K562 (cell line): ENCODE measurements around the gene IRAK2. TPM values are rescaled to one million over a fixed set of nuclear protein-coding genes. Genes with fewer than 3 reads are reported as not detected.
"Not testable (repeated sequence)": the region's sequence is repeated elsewhere in the genome, so short reads cannot be mapped to it uniquely, and the experiment has no call there.

ENCODE experiments used
- ATAC-seq: fragments of 200-7000 bp; cut with Tn5 transposase; 3 replicates; pipeline ENCODE4 v1.9.1; 2020; ENCODE audit warnings: moderate library complexity
- BruUV-seq: library from RNA; stranded (reverse); fragments of 400-500 nt; replicated peaks from 2 replicates; lab custom pipeline; 2021; lab: Mats Ljungman, UMichigan
- CTCF ChIA-PET: fragments of 300-600 bp; formaldehyde crosslinking; extraction: SDS; loops from one replicate; lab custom pipeline; 2021; ENCODE audit warnings: low intra/inter-chr PET ratio; lab: Yijun Ruan, JAX
- POLR2A ChIA-PET: fragments of 300-600, 350-650 bp; sonication (Branson Sonifier 250); formaldehyde crosslinking; extraction: SDS; loops from one replicate; lab custom pipeline; 2021; ENCODE audit warnings: antibody characterized with exemption, inconsistent platforms; lab: Yijun Ruan, JAX
- DNase-seq, 4 experiments: peaks; one replicate each; pipeline versions ENCODE4 v3.0.0 to v3.0.0-alpha.2; 2011 to 2018; ENCODE audit warnings: low spot score in 3 of 4, mixed read lengths in 3 of 4; ENCODE audit errors: extremely low read depth in 1 of 4
- FAIRE-seq: peaks from 2 replicates; lab custom pipeline; 2011; peaks lifted over from hg19 to GRCh38; lab: Jason Lieb, UNC
- H2AFZ ChIP-seq: 2 replicates; pipeline ENCODE4 v1.6.0; 2011; ENCODE audit warnings: low read depth, low read length, control low read depth, inconsistent platforms
- H3K27ac ChIP-seq: fragments of 200-600 bp; 3 replicates; pipeline ENCODE4 v1.8.0; 2011; ENCODE audit warnings: low read depth, mild to moderate bottlenecking, control low read depth, inconsistent platforms, low read length, moderate library complexity, mixed read lengths; ENCODE audit errors: extremely low read depth
- H3K27me3 ChIP-seq, 2 experiments: fragments of 300-600 bp in 1 of 2; 2 replicates in 1 of 2; 3 replicates in 1 of 2; pipeline versions ENCODE4 v1.6.0 to v1.8.0; 2011; ENCODE audit warnings: inconsistent platforms in 2 of 2, low read length in 2 of 2, mild to moderate bottlenecking in 1 of 2, mixed read lengths in 1 of 2, moderate library complexity in 1 of 2; ENCODE audit not compliant: control insufficient read depth in 2 of 2, insufficient read depth in 2 of 2
- H3K36me3 ChIP-seq: fragments of 300-600 bp; 3 replicates; pipeline ENCODE4 v1.8.0; 2011; ENCODE audit warnings: mild to moderate bottlenecking, low read length, inconsistent platforms; ENCODE audit not compliant: control insufficient read depth, insufficient read depth
- H3K4me1 ChIP-seq, 2 experiments: fragments of 200-600 bp in 1 of 2; replicated peaks in 1 of 2; 2 replicates in 1 of 2; 3 replicates in 1 of 2; pipeline versions ENCODE4 v1.5.1 to v1.8.0; 2011; ENCODE audit warnings: inconsistent platforms in 2 of 2, low read length in 2 of 2, mild to moderate bottlenecking in 1 of 2, mixed read lengths in 1 of 2, moderate library complexity in 1 of 2; ENCODE audit not compliant: control insufficient read depth in 2 of 2, insufficient read depth in 2 of 2
- H3K4me2 ChIP-seq: 2 replicates; pipeline ENCODE4 v1.6.1; 2011; ENCODE audit warnings: low read length, control low read depth, inconsistent platforms, mixed read lengths; ENCODE audit not compliant: insufficient read depth
- H3K4me3 ChIP-seq: fragments of 200-600 bp; sonication (generic), shearing (Covaris generic); 2 replicates; pipeline ENCODE4 v1.5.1; 2016; ENCODE audit warnings: control low read depth, inconsistent platforms
- H3K79me2 ChIP-seq: fragments of 200-600 bp; 3 replicates; pipeline ENCODE4 v1.8.0; 2011; ENCODE audit warnings: low read length, inconsistent platforms; ENCODE audit not compliant: control insufficient read depth, insufficient read depth
- H3K9ac ChIP-seq, 2 experiments: 2 replicates each; pipeline versions ENCODE4 v1.6.0 to v1.6.1; 2011; ENCODE audit warnings: low read depth in 2 of 2, low read length in 2 of 2, control low read depth in 1 of 2, inconsistent platforms in 1 of 2, mild to moderate bottlenecking in 1 of 2, mixed read lengths in 1 of 2; ENCODE audit not compliant: insufficient read depth in 1 of 2
- H3K9me1 ChIP-seq: one replicate; pipeline ENCODE4 v1.6.0; 2011; ENCODE audit warnings: inconsistent platforms, mild to moderate bottlenecking, low read length, moderate library complexity; ENCODE audit not compliant: control insufficient read depth, insufficient read depth
- H3K9me3 ChIP-seq: replicated peaks from 2 replicates; pipeline ENCODE4 v1.5.1; 2011; ENCODE audit warnings: low read depth, low read length, inconsistent platforms; ENCODE audit not compliant: control insufficient read depth, insufficient read depth
- H4K20me1 ChIP-seq: replicated peaks from 2 replicates; pipeline ENCODE4 v1.6.1; 2011; ENCODE audit warnings: low read length, inconsistent platforms, mixed read lengths; ENCODE audit not compliant: control insufficient read depth, insufficient read depth
- ADNP ChIP-seq: fragments of 200-800 bp; sonication (Bioruptor generic); IDR thresholded peaks from 2 replicates; pipeline ENCODE4 v1.6.1; 2016; ENCODE audit warnings: missing genetic modification characterization, missing compliant biosample characterization
- CBFA2T2 ChIP-seq: fragments of 450-650 bp; conservative IDR thresholded peaks from 2 replicates; pipeline ENCODE4 v1.6.1; 2017; ENCODE audit warnings: mild to moderate bottlenecking
- CBFA2T3 ChIP-seq: fragments of 450-650 bp; IDR thresholded peaks from 2 replicates; pipeline ENCODE4 v1.6.1; 2017
- CBX3 ChIP-seq, 2 experiments: IDR thresholded peaks; 1 replicate in 1 of 2; 2 replicates in 1 of 2; pipeline ENCODE4 v1.6.1; 2012; ENCODE audit warnings: inconsistent platforms in 2 of 2, low read length in 2 of 2, borderline replicate concordance in 1 of 2, control low read depth in 1 of 2
- DMBX1 ChIP-seq: fragments of 250-450 bp; sonication (Bioruptor Pico); IDR thresholded peaks from 2 replicates; pipeline ENCODE4 v1.8.0; 2022; ENCODE audit warnings: inconsistent platforms, mild to moderate bottlenecking, moderate library complexity, borderline replicate concordance
- DNMT1 ChIP-seq: fragments of 450-650 bp; IDR thresholded peaks from 2 replicates; pipeline ENCODE4 v1.6.1; 2016; ENCODE audit warnings: antibody characterized with exemption, mild to moderate bottlenecking
- EP400 ChIP-seq: fragments of 450-650 bp; IDR thresholded peaks from 2 replicates; pipeline ENCODE4 v1.6.1; 2017; ENCODE audit warnings: antibody characterized with exemption, mild to moderate bottlenecking, moderate library complexity
- MTF1 ChIP-seq: fragments of 250-450 bp; sonication (Bioruptor Pico); IDR thresholded peaks from 2 replicates; pipeline ENCODE4 v1.9.0; 2021; ENCODE audit warnings: moderate library complexity, mild to moderate bottlenecking, inconsistent platforms, borderline replicate concordance
- NFXL1 ChIP-seq: fragments of 450-650 bp; formaldehyde crosslinking; IDR thresholded peaks from 2 replicates; pipeline ENCODE4 v1.4.0; 2021; ENCODE audit warnings: mild to moderate bottlenecking
- STAT5A ChIP-seq: IDR thresholded peaks from 2 replicates; pipeline ENCODE4 v1.6.1; 2012; ENCODE audit warnings: low read length, inconsistent platforms, borderline replicate concordance
- STAT5B ChIP-seq: fragments of 250-450 bp; sonication (Bioruptor Pico); IDR thresholded peaks from 2 replicates; pipeline ENCODE4 v1.8.0; 2021; ENCODE audit warnings: mild to moderate bottlenecking, inconsistent platforms
- ZBTB7A ChIP-seq: IDR thresholded peaks from 2 replicates; pipeline ENCODE4 v1.6.1; 2011; ENCODE audit warnings: low read depth, mild to moderate bottlenecking, low read length, moderate library complexity, borderline replicate concordance; ENCODE audit not compliant: control insufficient read depth
- ZFP30 ChIP-seq: fragments of 250-450 bp; sonication (Bioruptor Pico); IDR thresholded peaks from 2 replicates; pipeline ENCODE4 v1.8.0; 2022; ENCODE audit warnings: moderate library complexity, mild to moderate bottlenecking, inconsistent platforms, borderline replicate concordance
- ZNF146 ChIP-seq: IDR thresholded peaks from one replicate; pipeline ENCODE4 v1.6.1; 2018; ENCODE audit warnings: missing compliant biosample characterization; ENCODE audit not compliant: unreplicated experiment
- ZNF408 ChIP-seq: fragments of 250-450 bp; sonication (Bioruptor Pico); IDR thresholded peaks from 2 replicates; pipeline ENCODE4 v1.4.0; 2020; ENCODE audit warnings: low read depth, mild to moderate bottlenecking, moderate library complexity
- WGBS: fragments of 100-300 bp; shearing (Covaris generic); methylation state at CpG from one replicate; pipeline ENCODE4 v1.1.6; 2016; ENCODE audit warnings: low coverage, mixed read lengths; ENCODE audit not compliant: insufficient coverage; ENCODE audit errors: missing lambda C conversion rate; 5-methylcytosine and 5-hydroxymethylcytosine counted together
- in situ Hi-C: fragments of 300-500 bp; cut with MboI; formaldehyde crosslinking; loops from 4 replicates; pipeline ENCODE4 v1.15.0; 2018; ENCODE audit warnings: inconsistent platforms, mixed read lengths
- intact Hi-C: fragments of 100-400 bp; cut with micrococcal nuclease; formaldehyde crosslinking; loops from 2 replicates; pipeline ENCODE4 v1.14.2; 2022
- polyA plus RNA-seq, 8 experiments: library from polyadenylated mRNA; depleted of rRNA in 4 of 8; stranded (reverse) in 5 of 8; unstranded in 3 of 8; fragments of >200 nt; fragmentation: Nextera tagmentation in 2 of 8; fragmentation: Illumina TruSeq in 1 of 8; extraction: Ambion mirVana in 2 of 8; extraction: Trizol in 1 of 8; gene quantifications; 2 replicates each; pipeline versions ENCODE4 v1.2.1 to v1.2.3, GENCODE V29; 2011 to 2014; ENCODE audit warnings: inconsistent platforms in 1 of 8, missing spikeins in 1 of 8
- total RNA-seq, 7 experiments: library from RNA; depleted of rRNA in 6 of 7; stranded (reverse); fragments of >200 nt in 6 of 7; fragmentation: Illumina TruSeq in 2 of 7; extraction: Trizol in 2 of 7; gene quantifications; 2 replicates each; pipeline versions ENCODE4 v1.2.1 to v1.2.3, GENCODE V29; 2011 to 2021; ENCODE audit warnings: low replicate concordance in 1 of 7

IRAK2 gene
- total and polyA plus RNA-seq, 9 of the 15 experiments (the other 6 are each of a cell fraction or from before 2014, with no cell fraction given) = 0.42 to 4.4 (median 2.7) TPM

DNA sequence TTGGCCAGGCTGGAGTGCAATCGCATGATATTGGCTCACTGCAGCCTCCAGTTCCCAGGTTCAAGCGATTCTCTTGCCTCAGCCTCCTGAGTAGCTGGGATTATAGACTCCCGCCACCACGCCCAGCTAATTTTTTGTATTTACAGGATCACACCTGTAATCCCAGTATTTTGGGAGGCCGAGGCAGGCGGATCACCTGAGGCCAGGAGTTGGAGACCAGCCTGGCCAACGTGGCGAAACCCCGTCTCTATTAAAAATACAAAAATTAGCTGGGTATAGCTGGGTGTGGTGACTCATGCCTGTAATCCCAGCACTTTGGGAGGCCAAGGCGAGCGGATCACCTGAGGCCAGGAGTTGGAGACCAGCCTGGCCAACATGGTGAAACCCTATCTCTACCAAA lies 107.8 kb downstream of the IRAK2 start:
- POLR2A ChIA-PET = interaction anchor here (0.6 to 3.2 kb wide), 4 partner anchors 8 to 11 kb away, joined by 3 to 16 read pairs (median 4); no protein-coding TSS in a partner anchor
- H3K9me3 ChIP-seq, DNase-seq, CTCF ChIA-PET, in situ Hi-C loops, FAIRE-seq, H4K20me1 ChIP-seq, H3K9ac ChIP-seq, H3K27ac ChIP-seq, H2AFZ ChIP-seq, H3K4me3 ChIP-seq, H3K4me2 ChIP-seq, intact Hi-C loops, H3K27me3 ChIP-seq, BruUV-seq, ATAC-seq, H3K9me1 ChIP-seq: not testable (repeated sequence)
- peaks cover 0 to 15% of the 10 kb centered on the region in 2 experiments; a peak in 2 of 5 replicates for H3K4me1 ChIP-seq
- 97% methylated on average over 8 of the region's 11 CpGs for WGBS
- peaks cover 75% of the 10 kb centered on the region for H3K79me2 ChIP-seq
- peaks cover 90% of the 10 kb centered on the region for H3K36me3 ChIP-seq

DNA sequence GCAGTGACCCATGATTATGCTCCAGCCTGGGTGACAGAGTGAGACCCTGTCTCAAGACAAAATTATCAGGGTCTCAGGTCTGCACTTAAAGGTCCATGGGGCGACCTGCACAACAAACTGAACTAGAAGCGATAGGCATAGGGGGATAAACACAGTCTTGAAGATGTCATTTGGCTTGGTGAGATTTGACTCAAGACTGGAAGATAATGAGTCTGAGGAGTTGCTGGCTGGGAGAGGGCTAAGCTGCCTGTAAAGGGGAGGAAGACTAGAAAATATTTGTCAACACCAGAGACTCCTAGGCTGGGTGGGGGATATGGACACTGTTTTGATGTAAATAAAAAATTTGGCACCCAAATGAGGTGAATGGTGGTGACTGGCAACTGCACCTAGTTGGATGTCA lies 108.3 kb downstream of the IRAK2 start:
- no TSS peak for BruUV-seq
- Histone ChIP-seq H4K20me1 (no peaks in the 10 kb centered on the region; the same call in 1 of the 2 replicates), H3K9me1 (no peaks in the 10 kb centered on the region), H3K36me3 (peaks cover 90% of the 10 kb centered on the region), H3K27me3 (no peaks in the 10 kb centered on the region), H3K79me2 (peaks cover 70% of the 10 kb centered on the region), H3K4me1 (peaks cover 0 to 15% of the 10 kb centered on the region in 2 experiments; a peak in 2 of 5 replicates), H3K27ac (no peak overlapping the region), H3K9me3 (no peaks in the 10 kb centered on the region), H2AFZ (no peak overlapping the region), H3K9ac (no peak overlapping the region; a peak in 1 of 4 replicates), H3K4me2 (no peak overlapping the region; the same call in 1 of the 2 replicates), H3K4me3 (no peak overlapping the region)
- ChIA-PET POLR2A (interaction anchor here (0.6 to 3.2 kb wide), 4 partner anchors 10 to 25 kb away, joined by 3 to 16 read pairs (median 4); no protein-coding TSS in a partner anchor), CTCF (no interaction called here)
- intact Hi-C loops = no loop called here
- ATAC-seq (peak; percentile 13; the same call in 2 of the 3 replicates), DNase-seq (peak in 1 of 4 experiments; percentile 16), FAIRE-seq (no peak)
- in situ Hi-C loops = no loop called here
- 70% methylated on average over 2 of the region's 2 CpGs for WGBS
- TF ChIP-seq ZBTB7A (no peak), EP400 (no peak), ADNP (tag) (no peak), NFXL1 (no peak), ZNF146 (CRISPR knock-in tag) (no peak), DMBX1 (CRISPR knock-in tag) (no peak), CBX3 (IDR thresholded peaks at IDR 0.05; ENCODE audit: borderline replicate concordance in 1 of 2, low read length in 2 of 2) (no peak), DNMT1 (no peak), CBFA2T2 (peak; percentile 20; the same call in 1 of the 2 replicates), ZNF408 (no peak), ZFP30 (no peak), MTF1 (CRISPR knock-in tag) (no peak), CBFA2T3 (peak; percentile 35; the same call in 1 of the 2 replicates), STAT5B (CRISPR knock-in tag) (no peak), STAT5A (no peak)
